ENCODE data around the gene RASSF1. TPM values are rescaled to one million over a fixed set of nuclear protein-coding genes. Genes with fewer than 3 reads are reported as not detected.

Gene RASSF1
- total RNA-seq, 2 experiments from 2014 or later: 37.5 to 38.5 TPM

- DNase-seq: no peak
- Mint-ChIP-seq H3K9me3 (no peaks in the 10 kb centered on the region), H3K27me3 (ENCODE audit: low read depth) (no peaks in the 10 kb centered on the region), H3K36me3 (ENCODE audit: low read depth) (peaks cover 36% of the 10 kb centered on the region), H3K4me1 (ENCODE audit: low read depth) (peaks cover 43% of the 10 kb centered on the region), H3K27ac (peak overlapping the region; percentile 86), H3K4me3 (peak overlapping the region; percentile 94)
- CTCF ChIA-PET: interaction anchor here (0.6 to 4.2 kb wide), 4 partner anchors 9 to 277 kb away, joined by 3 to 31 read pairs (median 8); partner anchors contain the start of genes CYB561D2, HYAL2 and NPRL2
- intact Hi-C loops (cut with micrococcal nuclease): loop anchor here (2.0 to 5.0 kb wide), 2 partner anchors 103 to 252 kb away; partner anchors contain the start of genes GNAI2 and RBM5
Observed at GRCh38 chr3:50339485-50340146, 1.0 kb downstream of the RASSF1 start.

- H3K36me3 Mint-ChIP-seq (ENCODE audit: low read depth): peaks cover 40% of the 10 kb centered on the region
- no peaks in the 10 kb centered on the region for H3K9me3 Mint-ChIP-seq
- intact Hi-C loops (cut with micrococcal nuclease): loop anchor here (2.0 to 5.0 kb wide), 2 partner anchors 102 to 252 kb away; partner anchors contain the start of genes GNAI2 and RBM5
- peak overlapping the region; percentile 94 for H3K4me3 Mint-ChIP-seq
- peak overlapping the region; percentile 94 for H3K27ac Mint-ChIP-seq
- DNase-seq: no peak
- H3K4me1 Mint-ChIP-seq (ENCODE audit: low read depth): peaks cover 49% of the 10 kb centered on the region
- H3K27me3 Mint-ChIP-seq (ENCODE audit: low read depth): no peaks in the 10 kb centered on the region
- CTCF ChIA-PET: interaction anchor here (0.6 to 4.2 kb wide), 5 partner anchors 8 to 277 kb away, joined by 3 to 31 read pairs (median 6); partner anchors contain the start of genes CYB561D2, HYAL2 and NPRL2
Observed at GRCh38 chr3:50338965-50339364, 1.7 kb downstream of the RASSF1 start.

- H3K36me3 Mint-ChIP-seq (ENCODE audit: low read depth): peaks cover 44% of the 10 kb centered on the region
- H3K4me1 Mint-ChIP-seq (ENCODE audit: low read depth): peaks cover 57% of the 10 kb centered on the region
- intact Hi-C loops (cut with micrococcal nuclease): loop anchor here (1.0 to 5.0 kb wide), 7 partner anchors 9 to 275 kb away; partner anchors contain the start of genes CYB561D2, HYAL3, IFRD2 and NAA80
- peak overlapping the region; percentile 94 for H3K4me3 Mint-ChIP-seq
- H3K9me3 Mint-ChIP-seq: no peaks in the 10 kb centered on the region
- peak overlapping the region; percentile 94 for H3K27ac Mint-ChIP-seq
- DNase-seq: peak; percentile 99
- CTCF ChIA-PET: interaction anchor here (0.9 to 4.2 kb wide), 8 partner anchors 8 to 143 kb away, joined by 3 to 31 read pairs (median 6); partner anchors contain the start of genes CYB561D2, HYAL2, HYAL3 and NAA80
- no peaks in the 10 kb centered on the region for H3K27me3 Mint-ChIP-seq (ENCODE audit: low read depth)
Observed at GRCh38 chr3:50337175-50337861, 3.3 kb downstream of the RASSF1 start.

- intact Hi-C loops (cut with micrococcal nuclease): loop anchor here (1.0 to 5.0 kb wide), 7 partner anchors 8 to 276 kb away; partner anchors contain the start of genes CYB561D2, HYAL3, IFRD2 and NAA80
- Mint-ChIP-seq H3K4me3 (peak overlapping the region; percentile 94), H3K27ac (peak overlapping the region; percentile 95), H3K9me3 (no peaks in the 10 kb centered on the region), H3K27me3 (ENCODE audit: low read depth) (no peaks in the 10 kb centered on the region), H3K36me3 (ENCODE audit: low read depth) (peaks cover 47% of the 10 kb centered on the region), H3K4me1 (ENCODE audit: low read depth) (peaks cover 57% of the 10 kb centered on the region)
- DNase-seq: peak; percentile 64
- CTCF ChIA-PET: interaction anchor here (0.9 to 4.2 kb wide), 7 partner anchors 8 to 142 kb away, joined by 4 to 31 read pairs (median 6); partner anchors contain the start of genes CYB561D2, HYAL2, HYAL3 and NAA80
Observed at GRCh38 chr3:50336452-50337174, 4.0 kb downstream of the RASSF1 start.

GRCh38 chr3:50334339-50335075, 6.1 kb downstream of the RASSF1 start:
- Mint-ChIP-seq H3K27ac (peak overlapping the region; percentile 87), H3K4me3 (peak overlapping the region; percentile 32), H3K4me1 (ENCODE audit: low read depth) (peaks cover 44% of the 10 kb centered on the region), H3K36me3 (ENCODE audit: low read depth) (peaks cover 50% of the 10 kb centered on the region), H3K27me3 (ENCODE audit: low read depth) (no peaks in the 10 kb centered on the region), H3K9me3 (no peaks in the 10 kb centered on the region)
- intact Hi-C loops (cut with micrococcal nuclease): loop anchor here (5.0 kb wide), 1 partner anchor 247 kb away; the partner anchor contains the start of gene RBM5
- CTCF ChIA-PET: interaction anchor here (0.6 to 2.8 kb wide), 2 partner anchors 11 to 76 kb away, joined by 3 to 16 read pairs; partner anchors contain the start of gene HYAL2
- no peak for DNase-seq

- Mint-ChIP-seq H3K4me1 (ENCODE audit: low read depth) (peaks cover 38% of the 10 kb centered on the region), H3K36me3 (ENCODE audit: low read depth) (peaks cover 48% of the 10 kb centered on the region), H3K27me3 (ENCODE audit: low read depth) (no peaks in the 10 kb centered on the region), H3K4me3 (peak overlapping the region; percentile 41), H3K9me3 (no peaks in the 10 kb centered on the region), H3K27ac (peak overlapping the region; percentile 87)
- intact Hi-C loops (cut with micrococcal nuclease): no loop called here
- CTCF ChIA-PET: interaction anchor here (0.7 to 2.8 kb wide), 3 partner anchors 10 to 482 kb away, joined by 3 to 16 read pairs (median 3); partner anchors contain the start of gene HYAL2
- no peak for DNase-seq
Observed at GRCh38 chr3:50333744-50334328, 6.8 kb downstream of the RASSF1 start.

GRCh38 chr3:50331364-50331907, 9.2 kb downstream of the RASSF1 start:
- Mint-ChIP-seq H3K27me3 (ENCODE audit: low read depth) (no peaks in the 10 kb centered on the region), H3K4me3 (no peak overlapping the region), H3K27ac (peak overlapping the region; percentile 24), H3K36me3 (ENCODE audit: low read depth) (peaks cover 36% of the 10 kb centered on the region), H3K4me1 (ENCODE audit: low read depth) (peaks cover 36% of the 10 kb centered on the region), H3K9me3 (no peaks in the 10 kb centered on the region)
- no peak for DNase-seq
- intact Hi-C loops (cut with micrococcal nuclease): no loop called here
- CTCF ChIA-PET: interaction anchor here (1.0 kb wide), 1 partner anchor 11 kb away, joined by 3 read pairs; no protein-coding TSS in a partner anchor

GRCh38 chr3:50330330-50330729, 10.3 kb downstream of the RASSF1 start:
- CTCF ChIA-PET: interaction anchor here (0.6 kb wide), 1 partner anchor 9 kb away, joined by 3 read pairs; no protein-coding TSS in a partner anchor
- Mint-ChIP-seq H3K4me1 (ENCODE audit: low read depth) (peaks cover 29% of the 10 kb centered on the region), H3K4me3 (no peak overlapping the region), H3K27me3 (ENCODE audit: low read depth) (no peaks in the 10 kb centered on the region), H3K9me3 (no peaks in the 10 kb centered on the region), H3K27ac (no peak overlapping the region), H3K36me3 (ENCODE audit: low read depth) (peaks cover 26% of the 10 kb centered on the region)
- DNase-seq: no peak
- intact Hi-C loops (cut with micrococcal nuclease): no loop called here

- CTCF ChIA-PET: interaction anchor here (0.9 to 1.5 kb wide), 4 partner anchors 9 to 82 kb away, joined by 3 to 5 read pairs (median 4); no protein-coding TSS in a partner anchor
- no peaks in the 10 kb centered on the region for H3K27me3 Mint-ChIP-seq (ENCODE audit: low read depth)
Observed at GRCh38 chr3:50327943-50328691, 12.5 kb downstream of the RASSF1 start, which contains the start of gene TUSC2. TUSC2 (minus strand) TSS chr3:50328223; CDS start chr3:50328099, 124 bp downstream.

GRCh38 chr3:50327129-50327528, 13.5 kb downstream of the RASSF1 start:
- intact Hi-C loops (cut with micrococcal nuclease): no loop called here
- peaks cover 13% of the 10 kb centered on the region for H3K36me3 Mint-ChIP-seq (ENCODE audit: low read depth)
- peak overlapping the region; percentile 88 for H3K4me3 Mint-ChIP-seq
- peaks cover 17% of the 10 kb centered on the region for H3K4me1 Mint-ChIP-seq (ENCODE audit: low read depth)
- no peaks in the 10 kb centered on the region for H3K27me3 Mint-ChIP-seq (ENCODE audit: low read depth)
- H3K9me3 Mint-ChIP-seq: no peaks in the 10 kb centered on the region
- no peak overlapping the region for H3K27ac Mint-ChIP-seq
- CTCF ChIA-PET: no interaction called here
- DNase-seq: no peak

More at GRCh38 chr3:50327943-50328691, 12.5 kb downstream of the RASSF1 start, which contains the start of gene TUSC2:
- Mint-ChIP-seq H3K9me3 (no peaks in the 10 kb centered on the region), H3K4me3 (peak within 1 kb of the TSS; percentile 88), H3K36me3 (ENCODE audit: low read depth) (peaks cover 14% of the 10 kb centered on the region), H3K4me1 (ENCODE audit: low read depth) (peaks cover 16% of the 10 kb centered on the region), H3K27ac (peak within 1 kb of the TSS; percentile 80)
- peak; percentile 98 for DNase-seq
- intact Hi-C loops (cut with micrococcal nuclease): loop anchor here (1.0 to 2.0 kb wide), 4 partner anchors 9 to 542 kb away; partner anchors contain the start of genes IFRD2 and IP6K1
